Right forelimb (tissue), 1 donor: ENCODE data around the gene DNTT.

Experiments used
- DNase-seq: peaks from one replicate; pipeline ENCODE4 v3.0.0-alpha.2; 2018

DNTT gene

DNA sequence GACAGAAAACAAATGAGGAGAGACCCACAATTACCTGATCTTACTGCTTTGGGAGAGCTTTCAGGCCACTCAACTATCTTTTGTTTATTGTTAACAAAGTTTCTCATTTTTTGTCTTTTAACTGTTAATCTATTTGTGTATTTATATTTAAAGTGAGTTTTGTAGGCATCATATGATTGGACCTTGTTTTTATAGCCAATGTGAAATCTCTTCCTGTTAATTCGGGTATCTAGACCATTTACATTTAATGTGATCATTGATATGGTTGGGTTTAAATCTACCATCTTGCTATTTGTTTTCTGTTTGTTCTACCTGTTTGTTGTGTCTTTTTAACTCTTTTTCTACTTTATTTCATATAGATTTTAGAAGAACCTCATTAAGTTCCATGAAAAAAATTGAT is 42.1 kb downstream of the DNTT start:
- no peak for DNase-seq

DNA sequence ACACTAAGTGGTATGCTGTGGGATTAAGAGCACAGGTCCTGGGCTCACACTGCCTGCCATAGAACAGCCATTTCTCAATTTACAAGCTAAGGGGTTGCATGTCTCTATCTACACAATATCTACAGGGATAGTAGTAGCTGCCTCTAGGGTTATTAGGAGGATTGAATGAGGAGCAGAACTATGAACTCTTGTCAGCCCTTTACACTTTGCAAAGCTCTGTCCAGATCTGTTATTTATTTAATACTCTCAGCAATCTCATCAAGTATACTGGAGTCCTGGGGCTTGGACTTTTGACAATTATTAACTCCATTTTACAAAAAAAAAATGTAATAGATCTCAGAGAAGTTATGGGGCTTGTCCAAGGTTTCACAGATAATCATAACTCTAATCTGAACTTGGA is 47.8 kb downstream of the DNTT start:
- DNase-seq = no peak

DNA sequence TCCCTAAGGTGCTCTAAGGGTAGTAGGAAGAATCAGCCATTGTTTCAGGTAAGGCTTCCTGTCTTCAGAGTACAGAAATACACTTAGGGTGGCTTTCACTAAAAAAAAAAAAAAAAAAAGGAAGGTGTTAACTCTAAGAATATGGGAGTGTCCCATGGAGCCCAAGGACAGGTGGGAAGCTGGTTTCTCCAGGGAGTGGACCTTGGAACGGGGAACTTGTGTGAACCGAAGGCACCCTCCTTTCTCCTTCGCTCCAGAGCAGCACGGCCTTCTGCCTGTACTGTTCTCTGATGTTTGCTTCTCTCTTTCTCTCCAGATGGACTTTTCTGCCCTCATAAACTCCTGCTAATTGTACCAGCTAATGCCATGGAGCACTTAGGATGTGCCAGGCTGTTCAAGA is 48.3 kb downstream of the DNTT start:
- no peak for DNase-seq

DNA sequence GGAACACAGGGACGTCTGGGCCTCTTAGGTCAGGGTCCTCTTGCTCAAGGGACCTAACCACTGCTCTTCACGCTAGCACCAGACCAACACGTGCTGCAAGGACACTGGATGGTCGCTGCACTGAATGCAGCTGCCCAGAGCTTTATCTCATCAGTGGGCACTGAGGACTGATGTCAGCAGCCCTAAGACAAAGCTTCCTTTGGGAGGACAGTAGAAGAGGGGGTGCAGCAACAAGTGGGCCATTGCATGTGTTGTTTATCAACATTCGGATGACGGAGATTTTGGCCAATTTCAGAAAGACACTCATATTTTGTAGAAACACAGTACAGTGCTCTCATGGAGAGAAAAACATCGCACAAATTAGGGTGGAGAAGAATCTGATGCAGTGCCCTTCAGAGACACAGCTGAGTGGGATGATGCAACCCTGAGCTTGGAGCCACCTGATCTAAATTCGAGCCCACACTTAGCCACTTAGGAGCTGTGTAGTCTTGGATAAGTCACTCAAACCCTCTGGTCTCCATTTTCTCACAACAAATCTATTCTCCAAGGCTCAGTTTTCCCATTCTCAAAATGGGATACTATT is 52.9 kb downstream of the DNTT start:
- no peak for DNase-seq

DNA sequence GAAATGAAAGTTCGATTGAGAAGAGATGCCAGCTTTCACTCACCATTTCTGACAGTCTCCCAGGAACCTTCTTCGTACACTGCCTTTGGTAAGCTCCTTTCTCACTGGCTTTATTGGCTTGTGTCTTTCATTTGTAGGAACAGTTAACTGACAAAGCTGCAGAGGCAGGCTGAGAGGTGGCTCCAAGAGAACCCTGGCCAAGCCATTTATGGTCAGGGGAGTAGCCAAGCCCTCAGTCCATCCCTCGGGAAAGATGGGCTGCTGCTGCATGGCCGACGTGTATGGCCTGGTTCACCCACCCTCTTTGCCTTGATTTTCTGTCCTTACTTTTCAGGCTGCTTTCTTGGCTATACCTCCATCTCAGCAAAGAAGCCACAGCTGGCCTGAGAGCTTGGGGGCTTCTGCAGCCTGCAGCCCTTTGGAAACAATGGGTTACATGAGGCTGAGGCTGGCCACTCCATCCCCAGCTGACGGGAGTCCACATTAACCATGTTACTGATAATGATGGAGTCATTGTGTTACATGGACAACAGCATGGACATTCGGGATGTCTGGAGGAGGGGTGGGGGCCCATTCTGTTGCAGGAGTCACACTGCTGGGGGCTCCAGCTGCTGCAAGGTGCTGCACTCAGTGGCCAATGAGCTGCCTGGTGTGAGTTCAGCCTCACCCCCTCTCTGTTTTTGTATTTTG is 54.8 kb downstream of the DNTT start, which contains the start of gene OPALIN:
Gene OPALIN (minus strand): TSS at position 152 of the 690 bp plus-strand sequence. CDS start 106 bp downstream, at position 46.
- no peak for DNase-seq

DNA sequence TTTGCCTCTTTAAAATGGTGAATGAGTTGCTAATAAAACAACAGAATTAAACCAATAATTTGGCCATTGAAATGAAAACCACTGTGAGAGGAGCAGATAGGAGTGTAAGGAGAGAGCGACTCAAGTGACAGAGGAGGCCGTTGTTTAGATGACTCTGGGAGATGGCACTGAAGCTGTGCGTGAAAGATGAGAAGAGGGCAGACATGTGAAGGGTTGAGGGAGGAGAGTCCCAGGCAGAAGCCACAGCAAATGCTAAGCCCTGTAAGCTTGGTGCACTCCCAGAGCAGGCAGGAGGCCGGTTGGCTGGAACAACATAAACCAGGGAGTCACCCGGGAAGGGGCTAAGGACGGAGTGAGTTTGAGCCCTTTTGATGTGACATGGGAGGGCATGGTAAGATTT is 55.4 kb downstream of the DNTT start:
- DNase-seq = no peak

DNA sequence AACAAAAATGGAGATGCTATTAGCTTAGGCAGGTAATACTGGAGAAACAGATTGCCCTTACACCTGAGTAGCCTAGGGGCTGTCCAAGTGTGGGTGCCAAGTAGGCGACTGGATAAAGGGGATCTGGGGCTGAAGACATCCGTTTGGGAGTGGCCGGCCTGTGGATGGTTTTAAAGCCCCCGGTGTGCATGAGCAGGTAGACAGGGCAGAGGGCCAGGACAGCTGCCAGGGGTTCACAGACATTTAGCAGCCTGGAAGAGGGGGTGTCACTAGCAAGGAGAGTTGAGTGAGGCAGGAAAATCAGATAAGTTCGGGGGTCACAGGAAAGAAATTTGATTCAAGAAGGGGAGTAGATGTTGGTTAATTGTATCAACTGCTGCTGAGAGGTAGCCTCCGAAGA is 56.1 kb downstream of the DNTT start:
- no peak for DNase-seq

DNA sequence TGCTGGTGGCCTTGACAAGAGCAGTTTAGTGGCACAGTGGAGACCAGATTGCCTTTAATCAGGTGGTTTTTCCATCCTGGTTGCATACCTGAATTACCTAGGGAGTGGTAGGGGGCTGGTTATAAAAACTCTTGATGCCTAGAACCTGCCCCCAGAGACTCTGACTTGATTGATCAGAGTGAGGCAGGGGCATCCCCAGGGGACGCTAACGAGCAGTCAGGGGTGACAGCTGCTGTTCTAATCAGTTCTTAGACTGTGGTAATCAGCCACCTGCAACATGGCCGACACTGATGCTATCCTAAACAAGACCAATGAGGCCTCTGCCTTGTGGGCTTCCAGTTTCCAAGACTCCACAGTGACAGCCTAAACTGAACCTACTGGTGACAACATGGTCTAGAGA is 56.5 kb downstream of the DNTT start:
- DNase-seq = no peak

DNA sequence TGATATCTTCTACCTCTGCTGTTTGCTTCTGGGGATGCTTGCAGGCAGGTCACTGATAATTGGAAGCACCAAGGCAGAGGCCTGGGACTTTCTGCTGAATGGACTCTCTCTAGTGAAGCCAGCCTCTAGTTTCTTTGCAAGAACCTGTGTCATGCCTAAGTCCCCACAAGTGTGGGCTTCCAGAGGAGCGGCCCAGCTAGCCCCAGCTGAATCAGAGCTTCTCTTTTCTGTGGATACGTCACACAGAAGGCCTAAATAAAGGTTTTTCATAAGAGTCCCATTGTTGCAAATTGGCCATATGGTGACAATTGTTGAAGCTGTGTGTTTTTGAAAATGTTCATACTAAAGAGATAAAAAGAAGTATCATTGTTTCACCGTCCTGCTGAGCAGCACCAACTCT is 61.3 kb downstream of the DNTT start:
- DNase-seq = no peak

DNA sequence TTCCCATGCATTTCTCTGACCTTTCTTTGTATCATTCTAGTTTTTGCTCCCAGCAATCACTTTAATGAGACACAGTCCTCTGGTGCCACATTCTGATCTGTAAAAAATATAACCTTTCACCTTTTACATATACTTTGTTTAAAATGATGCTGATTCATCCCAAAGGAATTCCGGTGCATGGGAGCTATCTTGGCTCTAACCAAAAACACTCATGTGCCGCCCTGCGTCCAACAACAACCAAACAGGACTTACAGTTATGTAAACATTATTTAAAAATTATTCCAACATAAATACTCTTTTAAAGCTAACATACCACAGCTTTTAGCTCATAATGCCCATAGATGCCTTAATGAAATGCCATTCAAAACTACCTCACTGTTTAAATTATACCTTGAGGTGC is 62.3 kb downstream of the DNTT start:
- no peak for DNase-seq

DNA sequence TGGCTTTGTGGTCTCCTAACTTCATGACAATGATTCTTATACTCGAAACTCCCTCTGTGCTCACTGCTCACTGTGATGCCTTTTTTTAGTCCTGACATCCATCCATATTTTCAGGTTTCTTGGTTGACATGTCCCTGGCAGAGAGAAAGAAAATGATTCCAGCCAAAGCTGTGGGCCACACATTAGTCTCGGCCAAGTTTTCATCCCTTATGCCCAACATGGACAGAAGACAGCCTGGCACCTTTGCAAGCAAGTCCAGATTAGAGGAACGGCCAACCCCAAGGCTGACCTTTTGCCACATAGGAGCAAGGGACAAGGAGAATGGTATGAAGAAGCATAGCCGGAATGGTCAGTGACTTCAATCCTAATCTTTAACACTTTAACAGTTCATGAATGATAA is 63.2 kb downstream of the DNTT start:
- DNase-seq = no peak

DNA sequence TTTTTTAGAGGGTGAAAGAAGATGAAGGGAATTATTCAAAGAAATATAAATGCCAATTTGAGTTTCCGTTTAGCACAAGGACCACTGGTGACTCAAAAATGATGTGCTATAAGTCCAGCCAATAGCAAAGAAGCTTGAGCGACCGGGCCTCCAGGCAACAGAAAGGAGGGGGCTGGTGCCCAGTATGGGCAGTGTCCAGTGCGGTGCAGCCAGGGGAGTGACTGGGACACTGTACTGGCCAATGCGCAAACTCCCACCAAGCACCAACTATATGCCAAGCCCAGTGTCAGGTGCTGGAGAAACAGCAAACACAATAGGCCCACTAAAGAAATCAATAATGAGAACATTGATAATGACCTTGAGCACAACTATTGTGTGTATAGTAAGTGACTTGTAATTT is 64.7 kb downstream of the DNTT start:
- no peak for DNase-seq

DNA sequence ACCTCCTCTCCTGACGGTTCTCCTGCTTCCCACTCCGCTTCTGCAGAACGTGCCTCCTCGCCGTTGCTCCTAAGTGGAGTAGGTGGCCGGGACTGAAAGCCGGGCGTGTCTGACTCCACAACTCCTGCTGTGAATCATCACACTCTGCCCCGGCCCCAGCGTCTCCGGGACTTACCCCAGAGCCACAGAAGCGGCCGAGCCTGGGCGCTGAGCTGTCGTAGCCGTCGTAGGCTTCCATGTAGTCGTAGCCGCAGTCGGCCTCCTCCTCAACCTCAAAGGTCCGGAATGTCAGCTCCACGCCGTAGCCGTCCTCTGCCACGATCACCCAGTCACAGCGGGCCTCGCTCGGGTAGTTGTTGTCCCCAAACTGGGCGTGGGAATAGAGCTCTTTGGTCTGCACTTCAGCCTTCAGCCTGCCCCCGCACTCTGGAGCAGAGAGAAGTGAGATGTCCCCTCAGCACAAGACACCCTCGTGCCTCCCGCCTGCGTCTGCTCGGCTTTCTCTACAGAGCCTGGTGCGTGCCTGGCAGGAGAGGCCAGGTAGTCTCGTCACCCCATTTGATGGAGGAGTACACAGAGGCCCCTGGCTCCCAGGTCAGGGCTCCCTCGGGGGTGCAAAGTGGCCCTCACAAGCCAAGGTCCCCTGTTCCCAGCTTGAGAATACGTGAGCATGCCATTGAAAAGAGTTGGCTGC is 65.8 kb downstream of the DNTT start:
- DNase-seq = no peak

DNA sequence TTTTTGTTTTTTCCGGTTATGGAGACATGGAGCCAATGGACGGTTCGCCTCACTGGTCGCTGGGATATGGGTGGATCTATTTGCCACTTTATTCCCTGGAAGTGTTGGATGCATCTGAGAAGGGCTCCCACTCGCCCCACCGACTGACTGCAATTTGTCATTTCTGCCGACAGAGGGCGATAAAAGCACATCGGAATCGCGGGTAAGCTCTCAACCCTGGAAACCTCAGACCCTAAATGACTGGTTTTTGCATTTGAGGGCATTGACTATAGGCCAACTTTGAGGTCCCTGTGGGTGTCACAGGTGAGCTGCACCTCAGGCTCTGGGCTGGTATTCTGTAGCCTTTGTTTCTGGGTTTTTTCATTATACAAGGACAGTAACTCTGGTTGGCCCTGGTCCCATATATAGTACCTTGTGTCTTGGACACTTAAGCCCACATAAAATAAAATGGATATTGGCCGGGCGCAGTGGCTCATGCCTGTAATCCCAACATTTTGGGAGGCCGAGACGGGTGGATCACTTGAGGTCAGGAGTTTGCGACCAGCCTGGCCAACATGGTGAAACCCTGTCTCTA is 66.4 kb downstream of the DNTT start:
- DNase-seq = peak; percentile 50

DNA sequence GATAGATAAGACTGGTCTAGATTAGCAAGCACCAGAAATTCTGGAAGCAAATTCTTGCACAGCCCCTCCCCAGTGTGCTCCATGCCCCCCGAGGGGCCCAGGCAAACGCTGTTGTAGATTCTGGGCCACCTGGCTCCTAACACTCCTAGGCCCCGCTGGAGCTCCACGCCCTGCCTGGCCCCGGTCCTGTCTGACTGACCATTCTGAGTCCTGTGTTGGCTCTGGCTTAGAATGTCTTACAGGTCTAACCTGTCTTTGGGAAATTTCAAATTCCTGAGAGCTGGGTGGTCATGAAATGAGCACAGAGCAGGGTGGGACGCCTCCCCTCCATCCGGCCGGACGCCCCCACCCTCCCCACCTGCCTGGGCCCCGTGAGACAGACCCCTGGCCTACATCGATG is 67.1 kb downstream of the DNTT start:
- DNase-seq = no peak

DNA sequence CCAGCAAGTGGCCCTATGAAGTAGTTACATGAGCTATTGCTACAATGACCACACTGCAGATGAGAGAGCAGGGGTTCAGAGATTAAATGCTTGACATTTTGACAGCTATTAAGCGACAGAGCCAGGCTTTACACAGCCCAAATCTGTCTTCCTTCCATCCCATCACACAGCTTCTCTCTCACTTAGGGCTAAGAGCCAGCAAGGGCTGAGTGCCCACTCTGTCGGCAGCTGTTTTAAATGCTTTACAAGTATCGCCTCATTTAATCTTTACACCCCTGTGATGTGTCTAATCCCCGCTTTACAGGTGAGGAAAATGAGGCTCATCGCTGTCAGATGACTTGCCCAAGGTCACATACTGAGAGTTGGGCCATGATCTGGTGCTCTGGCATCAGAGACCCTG is 69.8 kb downstream of the DNTT start:
- DNase-seq = peak; percentile 18

DNA sequence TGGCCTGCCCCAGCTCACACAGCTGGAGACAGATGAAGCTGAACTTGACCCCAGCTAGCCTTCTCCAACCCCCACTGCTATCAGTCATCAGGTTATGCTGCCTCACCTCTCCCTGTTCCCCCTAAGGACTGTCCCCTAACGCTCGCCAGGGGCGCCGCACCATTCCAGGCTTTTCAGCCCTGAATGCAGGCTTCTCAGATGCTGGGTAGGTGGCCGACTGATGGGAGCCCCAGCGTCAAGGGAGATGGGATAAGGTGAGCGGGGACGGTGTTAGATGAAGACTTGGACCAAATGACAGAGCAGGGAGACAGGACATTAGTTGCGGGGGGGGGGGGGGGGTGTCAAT is 70.4 kb downstream of the DNTT start:
- peak; percentile 38 for DNase-seq

DNA sequence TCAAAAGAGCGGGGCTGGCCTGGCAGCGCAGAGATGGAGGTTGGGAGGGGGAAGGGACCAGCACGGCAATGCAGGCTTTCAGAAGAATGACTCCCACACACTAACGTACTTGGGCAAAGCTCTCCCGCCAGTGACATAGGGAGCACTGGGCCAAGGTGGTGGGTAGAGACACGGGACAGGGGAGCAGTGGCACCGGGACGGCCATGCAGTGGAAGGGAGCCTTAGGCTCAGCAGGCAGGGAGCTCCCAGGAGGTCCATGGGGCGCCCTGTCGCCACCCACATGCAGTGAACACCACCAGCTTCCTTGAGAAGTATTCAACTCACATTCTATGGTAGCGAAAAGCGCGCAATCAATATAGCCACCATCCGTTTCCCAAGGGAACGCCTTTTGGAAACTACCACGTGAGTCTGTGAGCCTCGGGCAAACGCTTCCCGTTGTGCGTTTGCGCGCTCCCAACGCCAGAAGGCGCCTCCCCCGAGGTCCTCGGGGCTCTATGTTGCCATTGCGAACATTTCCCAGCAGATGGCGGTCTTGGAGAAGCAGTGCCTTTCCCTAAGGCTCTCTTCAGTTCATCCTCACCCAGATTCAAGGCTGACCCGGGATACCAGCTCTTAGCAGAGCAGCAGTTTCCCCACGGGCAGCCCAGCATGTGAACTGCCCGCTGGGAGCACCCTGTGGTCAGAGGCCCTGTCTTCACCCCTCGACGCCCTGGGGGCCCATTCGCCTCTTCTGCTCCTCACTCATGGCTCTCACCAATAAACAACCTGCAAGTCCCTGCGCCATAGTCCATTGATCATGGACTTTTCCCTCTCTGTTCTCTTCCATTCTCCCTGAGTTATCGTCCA is 71.0 kb downstream of the DNTT start:
- DNase-seq = peak; percentile 89

DNA sequence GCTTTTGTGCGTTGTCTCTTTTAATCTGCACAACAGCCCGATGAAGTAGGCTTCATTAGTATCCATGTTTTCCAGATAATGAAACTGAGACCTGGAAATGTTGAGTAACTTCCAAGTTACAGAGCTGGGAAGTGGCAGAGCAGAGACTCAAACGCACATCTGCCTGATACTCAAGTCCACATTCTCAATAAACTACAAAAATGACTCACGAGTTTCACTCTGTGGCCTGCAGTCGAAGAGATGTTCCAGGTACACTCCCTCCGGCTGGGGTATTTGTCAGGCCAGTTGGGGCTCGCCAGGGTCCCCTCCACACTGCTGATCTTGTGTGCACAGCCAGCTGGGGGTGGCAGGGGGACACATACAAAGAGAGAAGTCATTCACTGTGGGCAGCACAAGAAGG is 72.2 kb downstream of the DNTT start:
- DNase-seq = no peak

DNA sequence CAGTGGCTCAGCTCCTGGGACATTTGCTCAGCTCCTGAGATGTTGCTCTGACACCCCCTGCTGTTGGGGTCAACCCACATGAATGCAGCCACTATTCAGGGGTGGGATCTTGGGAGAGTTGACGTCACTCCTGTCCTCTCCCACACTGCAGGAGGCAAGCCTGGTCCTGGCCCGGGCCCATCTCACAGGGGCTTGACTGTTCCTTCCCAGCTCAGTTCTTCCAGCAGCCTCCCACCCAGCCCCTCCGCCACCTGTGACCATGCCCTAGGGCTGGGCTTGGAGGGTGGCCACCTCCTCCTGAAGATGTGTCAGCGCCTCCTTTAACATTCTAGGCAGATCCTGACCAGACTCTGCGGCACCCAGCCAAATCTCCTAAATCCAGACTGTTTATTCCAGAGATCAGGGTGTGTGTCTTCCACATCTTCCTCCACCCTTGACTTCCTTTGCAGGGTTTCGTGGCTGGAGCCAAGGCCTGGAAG is 73.6 kb downstream of the DNTT start:
- DNase-seq = peak; percentile 53

DNA sequence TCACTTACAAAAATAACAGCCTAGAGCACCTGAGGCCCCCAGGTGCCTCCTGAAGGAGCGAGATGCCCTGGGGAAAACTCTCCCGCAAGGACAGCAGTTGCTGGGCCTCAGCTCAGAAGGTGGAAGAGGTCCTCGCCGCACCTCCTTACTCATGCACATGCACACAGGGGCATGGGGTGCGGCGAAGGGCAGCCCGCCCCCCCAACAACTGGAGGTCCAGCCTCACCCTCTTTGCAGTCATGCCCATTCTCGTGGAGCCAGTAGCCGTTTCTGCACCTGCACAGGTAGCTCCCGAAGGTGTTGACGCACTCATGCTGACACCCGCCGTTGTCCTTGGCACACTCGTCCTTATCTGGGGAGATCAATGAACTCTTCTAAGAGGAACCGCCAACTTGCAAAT is 74.5 kb downstream of the DNTT start:
- DNase-seq = no peak

DNA sequence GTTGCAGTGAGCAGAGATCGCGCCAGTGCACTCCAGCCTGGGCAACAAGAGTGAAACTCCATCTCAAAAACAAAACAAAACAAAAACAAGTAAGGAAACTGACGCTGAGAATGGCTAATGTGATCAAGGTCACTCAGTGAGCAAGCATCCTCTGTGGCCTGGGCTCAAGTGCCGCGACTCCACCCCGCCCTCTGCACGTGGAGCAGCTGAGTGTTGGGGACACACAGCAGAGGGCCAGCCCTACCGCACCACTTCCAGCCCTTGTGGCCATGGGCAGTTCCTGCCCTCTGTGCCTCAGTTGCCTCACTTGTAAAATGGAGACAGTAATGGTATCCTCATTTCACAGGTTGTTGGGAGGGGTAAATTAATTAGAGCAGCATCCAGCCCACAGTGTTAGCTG is 75.5 kb downstream of the DNTT start:
- DNase-seq = no peak

DNA sequence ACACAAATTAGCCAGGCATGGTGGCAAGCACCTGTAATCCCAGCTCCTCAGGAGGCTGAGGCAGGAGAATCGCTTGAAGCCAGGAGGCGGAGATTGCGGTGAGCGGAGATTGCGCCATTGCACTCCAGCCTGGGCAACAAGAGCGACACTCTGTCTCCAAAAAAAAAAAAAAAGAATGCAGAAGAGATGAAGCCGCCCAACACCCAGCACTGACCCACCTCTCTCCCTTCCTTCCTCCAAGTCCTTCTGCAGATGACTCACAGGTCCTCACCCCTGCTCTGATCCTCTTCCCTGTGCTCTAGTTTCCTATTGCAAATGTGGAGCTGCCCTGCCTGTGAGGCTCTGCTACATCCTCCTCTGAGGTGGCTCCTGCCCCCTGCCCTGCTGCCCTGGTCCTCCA is 76.6 kb downstream of the DNTT start:
- DNase-seq = no peak
